Natural killer cell treated with Interleukin-12 subunit alpha and Interleukin-12 subunit beta and Interleukin-15 and Interleukin-18, amount 100 ng/mL, for 72 hours (primary cell): ENCODE measurements around the gene FUT8. TPM values are rescaled to one million over a fixed set of nuclear protein-coding genes. Genes with fewer than 3 reads are reported as not detected.

Experiments used
- ATAC-seq, 2 donors: fragments of 150-1000 bp; cut with Tn5 transposase in 1 of 2; sonication (Bioruptor Pico), chemical (Tn5 transposase) in 1 of 2; 2 replicates each; pipeline ENCODE4 v1.10.0; 2021
- DNase-seq: peaks from one replicate; pipeline ENCODE4 v3.0.0; 2022; ENCODE audit warnings: low spot score
- H3K27ac Mint-ChIP-seq, 2 donors: 1 replicate in 1 of 2; 2 replicates in 1 of 2; pipeline ENCODE4 v1.8.0; 2022; ENCODE audit warnings: mixed read lengths in 2 of 2, mild to moderate bottlenecking in 1 of 2, moderate library complexity in 1 of 2
- H3K27me3 Mint-ChIP-seq, 2 donors: 1 replicate in 1 of 2; 2 replicates in 1 of 2; pipeline ENCODE4 v1.8.0; 2022; ENCODE audit warnings: mixed read lengths in 2 of 2
- H3K36me3 Mint-ChIP-seq: one replicate; pipeline ENCODE4 v1.8.0; 2022; ENCODE audit warnings: mixed read lengths
- H3K4me1 Mint-ChIP-seq, 2 donors: 1 replicate in 1 of 2; 2 replicates in 1 of 2; pipeline ENCODE4 v1.8.0; 2022; ENCODE audit warnings: low read depth in 2 of 2, mixed read lengths in 2 of 2, mild to moderate bottlenecking in 1 of 2
- H3K4me3 Mint-ChIP-seq: one replicate; pipeline ENCODE4 v1.8.0; 2022; ENCODE audit warnings: mixed read lengths
- H3K9me3 Mint-ChIP-seq: 2 replicates; pipeline ENCODE4 v1.8.0; 2022; ENCODE audit warnings: mixed read lengths
- total RNA-seq, 2 donors: library from RNA; stranded (reverse); gene quantifications; one replicate each; pipeline ENCODE4 v1.2.3, GENCODE V29; 2022

Gene FUT8
- total RNA-seq, 2 donors from 2014 or later, result 73.0 to 139 TPM

GRCh38 chr14:65403231-65403630 lies 9.3 kb upstream of the FUT8 start:
- no peak for ATAC-seq
- Mint-ChIP-seq H3K4me1 (no peaks in the 10 kb centered on the region), H3K9me3 (no peaks in the 10 kb centered on the region), H3K36me3 (no peaks in the 10 kb centered on the region), H3K4me3 (no peak overlapping the region), H3K27ac (no peak overlapping the region), H3K27me3 (peaks cover 8% of the 10 kb centered on the region in 2 donors)
- no peak for DNase-seq

DNA sequence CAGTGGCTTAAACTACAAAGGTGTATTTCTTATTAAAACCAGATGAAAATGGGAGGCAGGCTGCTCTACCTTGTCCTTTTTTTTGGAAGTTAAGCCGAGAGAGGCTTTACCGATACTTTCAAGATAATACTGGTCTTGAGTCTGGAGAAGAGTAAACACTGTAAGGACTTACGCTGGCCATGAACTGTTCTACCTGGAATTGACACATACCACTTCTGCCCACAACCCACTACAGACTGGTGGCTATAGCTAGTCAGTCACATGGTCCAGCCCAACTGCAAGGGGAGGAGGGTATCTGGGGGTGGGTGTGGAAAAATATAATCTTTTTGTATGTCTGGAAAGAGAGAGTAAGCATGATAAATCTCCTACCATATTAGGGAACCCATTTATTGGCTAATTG lies 4.4 kb upstream of the FUT8 start:
- H3K36me3 Mint-ChIP-seq, result no peaks in the 10 kb centered on the region
- H3K27me3 Mint-ChIP-seq, result no peaks in the 10 kb centered on the region
- no peak overlapping the region for H3K4me3 Mint-ChIP-seq
- DNase-seq (no peak), ATAC-seq (no peak)
- no peaks in the 10 kb centered on the region for H3K9me3 Mint-ChIP-seq
- no peak overlapping the region for H3K27ac Mint-ChIP-seq
- peaks cover 7 to 18% of the 10 kb centered on the region in 2 donors for H3K4me1 Mint-ChIP-seq

- DNase-seq (no peak), ATAC-seq (no peak)
- H3K27me3 Mint-ChIP-seq, result no peaks in the 10 kb centered on the region
- H3K36me3 Mint-ChIP-seq, result no peaks in the 10 kb centered on the region
- no peaks in the 10 kb centered on the region for H3K9me3 Mint-ChIP-seq
- peak overlapping the region; percentile 93 to 99 for H3K27ac Mint-ChIP-seq
- H3K4me1 Mint-ChIP-seq, result peaks cover 14 to 25% of the 10 kb centered on the region in 2 donors
- peak overlapping the region; percentile 97 for H3K4me3 Mint-ChIP-seq
These were observed 1.9 kb upstream of the FUT8 start for GRCh38 chr14:65410640-65411039.

- ATAC-seq (peak; percentile 75 to 83), DNase-seq (peak; percentile 90)
- Mint-ChIP-seq H3K4me1 (peaks cover 14 to 29% of the 10 kb centered on the region in 2 donors), H3K36me3 (no peaks in the 10 kb centered on the region), H3K27ac (peak overlapping the region; percentile 93 to 99), H3K9me3 (no peaks in the 10 kb centered on the region), H3K4me3 (peak overlapping the region; percentile 97), H3K27me3 (no peaks in the 10 kb centered on the region)
These were observed 886 bp upstream of the FUT8 start for GRCh38 chr14:65411656-65412031.

DNA sequence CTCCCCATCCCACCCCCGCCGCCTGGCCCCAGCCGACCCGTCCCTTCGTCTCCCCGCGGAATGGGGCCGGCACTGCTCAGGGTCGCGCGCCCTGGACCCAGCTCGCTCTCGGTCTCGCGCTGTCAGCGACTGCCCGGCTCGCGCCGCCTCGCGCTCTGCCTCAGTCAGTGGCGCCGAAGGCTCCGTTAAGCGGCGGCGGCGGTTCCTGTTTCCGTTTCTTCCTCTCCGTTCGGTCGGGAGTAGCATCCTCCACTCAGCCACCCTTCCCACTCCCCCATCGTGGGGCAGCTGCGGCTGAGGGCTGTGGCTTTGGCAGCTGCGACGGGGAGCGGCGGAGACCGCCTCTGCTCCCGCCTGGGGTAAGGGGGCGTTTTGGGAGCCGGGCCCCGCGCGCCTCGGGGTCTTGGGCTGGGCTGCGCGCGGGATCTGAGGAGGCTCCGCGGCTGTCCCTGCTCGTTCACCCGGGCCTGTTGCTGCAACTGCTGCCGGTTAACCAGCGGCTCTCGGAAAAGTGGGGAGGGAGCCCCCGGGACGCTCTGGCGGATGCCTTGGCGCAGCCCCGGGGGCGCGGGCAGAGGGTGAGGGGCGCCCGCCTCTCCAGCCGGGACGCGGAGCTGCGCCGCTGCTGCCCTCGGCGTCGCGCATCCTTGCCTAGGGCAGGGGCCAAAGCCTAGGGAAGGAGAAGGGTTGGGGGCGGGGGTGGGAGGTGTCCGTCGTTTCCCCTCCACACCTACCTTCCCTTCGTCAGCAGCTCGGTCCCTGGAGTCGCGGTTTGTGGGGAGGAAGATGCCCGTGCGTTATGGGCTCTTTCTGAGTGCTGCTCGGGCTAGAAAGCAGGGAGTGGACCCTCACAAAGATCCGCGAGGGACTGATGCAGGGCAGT lies 567 bp downstream of the FUT8 start:
- DNase-seq (no peak), ATAC-seq (peak; percentile 77 to 78)
- peak overlapping the region; percentile 45 to 93 for H3K27ac Mint-ChIP-seq
- H3K9me3 Mint-ChIP-seq, result no peaks in the 10 kb centered on the region
- peaks cover 14 to 29% of the 10 kb centered on the region in 2 donors for H3K4me1 Mint-ChIP-seq
- H3K4me3 Mint-ChIP-seq, result peak overlapping the region; percentile 97
- no peaks in the 10 kb centered on the region for H3K36me3 Mint-ChIP-seq
- H3K27me3 Mint-ChIP-seq, result no peaks in the 10 kb centered on the region

- Mint-ChIP-seq H3K36me3 (no peaks in the 10 kb centered on the region), H3K4me3 (peak overlapping the region; percentile 97), H3K9me3 (no peaks in the 10 kb centered on the region), H3K4me1 (peaks cover 14 to 29% of the 10 kb centered on the region in 2 donors), H3K27ac (peak overlapping the region; percentile 45 to 93), H3K27me3 (no peaks in the 10 kb centered on the region)
- no peak for ATAC-seq
- no peak for DNase-seq
These were observed 1.2 kb downstream of the FUT8 start for GRCh38 chr14:65413739-65414045.

DNA sequence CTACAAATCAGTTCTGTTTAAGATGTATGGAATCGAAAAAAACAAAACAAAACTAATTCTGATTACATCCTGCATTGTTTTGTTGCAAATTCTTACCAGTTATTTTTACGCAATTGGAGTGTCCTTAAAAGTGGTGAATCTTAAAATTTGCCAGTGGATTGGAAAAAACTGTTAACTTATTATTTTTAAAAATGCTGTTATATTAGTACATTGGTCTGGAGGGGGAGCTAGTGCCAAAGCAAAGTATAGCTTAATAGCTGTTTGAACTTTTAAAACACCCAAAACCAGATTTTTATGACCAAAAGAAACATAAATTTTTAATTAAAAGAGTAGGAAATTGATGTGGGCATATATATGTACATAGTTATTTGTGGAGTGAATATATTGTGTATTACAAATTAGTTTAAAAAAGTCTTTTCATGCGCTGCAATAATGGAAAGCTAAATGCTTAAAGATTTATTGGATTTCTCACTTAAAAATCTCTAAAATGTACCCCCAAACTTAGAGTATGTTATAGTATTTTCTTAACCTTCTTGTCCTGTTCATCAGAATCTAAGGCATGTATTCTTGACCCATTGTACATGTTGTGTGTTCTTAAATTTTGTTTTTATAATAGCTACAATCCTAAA lies 2.5 kb downstream of the FUT8 start:
- DNase-seq (no peak), ATAC-seq (no peak)
- Mint-ChIP-seq H3K9me3 (no peaks in the 10 kb centered on the region), H3K4me1 (peaks cover 12 to 25% of the 10 kb centered on the region in 2 donors), H3K36me3 (no peaks in the 10 kb centered on the region), H3K4me3 (peak overlapping the region; percentile 97), H3K27me3 (no peaks in the 10 kb centered on the region), H3K27ac (peak overlapping the region in 1 of 2 donors; percentile 93)

GRCh38 chr14:65415613-65416012 lies 3.1 kb downstream of the FUT8 start:
- H3K27me3 Mint-ChIP-seq, result no peaks in the 10 kb centered on the region
- no peak overlapping the region for H3K27ac Mint-ChIP-seq
- no peaks in the 10 kb centered on the region for H3K9me3 Mint-ChIP-seq
- H3K36me3 Mint-ChIP-seq, result no peaks in the 10 kb centered on the region
- H3K4me1 Mint-ChIP-seq, result peaks cover 12 to 25% of the 10 kb centered on the region in 2 donors
- ATAC-seq (no peak), DNase-seq (no peak)
- H3K4me3 Mint-ChIP-seq, result peak overlapping the region; percentile 15

GRCh38 chr14:65419593-65420252 lies 7.2 kb downstream of the FUT8 start:
- peak overlapping the region; percentile 16 to 57 for H3K27ac Mint-ChIP-seq
- H3K36me3 Mint-ChIP-seq, result peaks cover 5% of the 10 kb centered on the region
- no peak for ATAC-seq
- H3K4me1 Mint-ChIP-seq, result peaks cover 7 to 23% of the 10 kb centered on the region in 2 donors
- no peak for DNase-seq
- H3K4me3 Mint-ChIP-seq, result peak overlapping the region; percentile 4
- no peaks in the 10 kb centered on the region for H3K27me3 Mint-ChIP-seq
- no peaks in the 10 kb centered on the region for H3K9me3 Mint-ChIP-seq

DNA sequence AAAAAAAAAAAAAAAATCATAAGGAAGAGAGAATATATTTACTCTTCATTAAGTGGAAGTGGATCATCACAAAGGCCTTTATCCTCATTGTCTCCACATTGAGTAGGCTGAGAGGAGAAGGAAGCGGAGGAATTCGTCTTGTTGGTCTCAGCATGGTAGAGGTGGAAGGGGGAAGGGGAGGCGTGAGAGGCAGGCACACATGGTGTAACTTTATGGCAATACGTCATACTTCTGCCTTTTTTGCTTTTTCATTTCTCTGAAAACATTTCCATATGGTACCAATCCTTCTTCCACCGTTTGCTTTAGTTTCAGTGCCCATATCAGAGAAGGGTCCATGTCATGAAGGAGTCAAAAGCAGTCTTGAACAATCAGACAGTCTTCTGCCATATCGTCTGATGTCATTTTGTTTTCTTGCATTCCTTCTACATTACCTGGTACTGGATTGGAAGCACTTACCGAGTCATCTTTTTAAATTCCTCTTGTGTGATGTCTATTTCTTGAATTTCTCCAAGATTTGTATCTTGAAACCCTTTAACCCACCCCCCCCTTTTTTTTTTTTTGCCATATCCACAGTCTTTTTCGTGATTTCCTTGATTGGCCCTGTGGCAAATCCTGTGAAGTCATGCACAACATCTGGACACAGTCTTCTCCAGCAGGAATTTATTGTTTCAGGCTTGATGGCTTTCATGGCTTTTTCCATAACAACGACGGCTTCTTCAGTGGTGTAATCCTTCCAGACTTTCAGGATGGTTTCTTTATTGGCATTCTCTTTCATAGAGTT lies 8.9 kb downstream of the FUT8 start:
- no peak for DNase-seq
- ATAC-seq, result no peak
- Mint-ChIP-seq H3K9me3 (no peaks in the 10 kb centered on the region), H3K36me3 (peaks cover 5% of the 10 kb centered on the region), H3K4me3 (no peak overlapping the region), H3K4me1 (peaks cover 10 to 25% of the 10 kb centered on the region in 2 donors), H3K27me3 (no peaks in the 10 kb centered on the region), H3K27ac (peak overlapping the region in 1 of 2 donors; percentile 40)

GRCh38 chr14:65422088-65422834 lies 9.7 kb downstream of the FUT8 start:
- H3K4me3 Mint-ChIP-seq, result no peak overlapping the region
- peaks cover 10 to 24% of the 10 kb centered on the region in 2 donors for H3K4me1 Mint-ChIP-seq

GRCh38 chr14:65423982-65424381 lies 11.5 kb downstream of the FUT8 start:
- H3K36me3 Mint-ChIP-seq, result peaks cover 5% of the 10 kb centered on the region
- ATAC-seq (no peak), DNase-seq (no peak)
- H3K9me3 Mint-ChIP-seq, result no peaks in the 10 kb centered on the region
- peak overlapping the region in 1 of 2 donors; percentile 66 for H3K27ac Mint-ChIP-seq
- peak overlapping the region; percentile 75 for H3K4me3 Mint-ChIP-seq
- H3K27me3 Mint-ChIP-seq, result no peaks in the 10 kb centered on the region
- H3K4me1 Mint-ChIP-seq, result peaks cover 10 to 30% of the 10 kb centered on the region in 2 donors

More at GRCh38 chr14:65422088-65422834, 9.7 kb downstream of the FUT8 start:
- Mint-ChIP-seq H3K27me3 (no peaks in the 10 kb centered on the region), H3K36me3 (peaks cover 5% of the 10 kb centered on the region), H3K27ac (peak overlapping the region in 1 of 2 donors; percentile 40), H3K9me3 (no peaks in the 10 kb centered on the region)
- no peak for ATAC-seq
- no peak for DNase-seq

GRCh38 chr14:65424531-65424930 lies 12.0 kb downstream of the FUT8 start:
- ATAC-seq (no peak), DNase-seq (no peak)
- Mint-ChIP-seq H3K36me3 (peaks cover 5% of the 10 kb centered on the region), H3K4me3 (no peak overlapping the region), H3K4me1 (peaks cover 13 to 33% of the 10 kb centered on the region in 2 donors), H3K27ac (no peak overlapping the region), H3K9me3 (no peaks in the 10 kb centered on the region), H3K27me3 (no peaks in the 10 kb centered on the region)
